Smooth muscle cell of the brain vasculature (primary cell): ENCODE results near the gene FAM184A.

Experiments used
- DNase-seq: peaks from one replicate; pipeline ENCODE4 v3.0.0-alpha.2; 2012; ENCODE audit warnings: low read depth, low spot score

Gene FAM184A

DNA sequence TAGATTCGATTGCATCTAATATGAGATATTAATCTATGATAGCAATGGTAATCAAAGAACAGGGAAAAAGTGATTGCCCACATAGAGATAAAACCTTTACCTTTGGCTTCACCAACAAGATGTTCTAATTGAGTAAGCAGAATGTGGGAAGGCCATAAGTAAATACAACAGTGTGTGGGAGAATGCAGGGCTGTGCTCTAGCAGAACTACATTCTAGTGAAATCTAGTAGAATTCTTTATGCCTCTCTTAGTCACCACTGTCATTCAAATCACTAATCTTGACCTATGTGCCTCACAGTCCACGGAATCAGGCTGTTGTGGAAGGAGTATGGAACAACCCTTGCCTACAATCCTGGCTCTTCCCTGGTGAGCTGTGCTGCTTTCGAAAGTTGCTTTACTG lies 113.1 kb downstream of the FAM184A start:
- no peak for DNase-seq

- no peak for DNase-seq
These were observed 115.5 kb downstream of the FAM184A start for GRCh38 chr6:118963003-118963402.

- DNase-seq: no peak
These were observed 118.6 kb downstream of the FAM184A start for GRCh38 chr6:118959903-118960302.

DNA sequence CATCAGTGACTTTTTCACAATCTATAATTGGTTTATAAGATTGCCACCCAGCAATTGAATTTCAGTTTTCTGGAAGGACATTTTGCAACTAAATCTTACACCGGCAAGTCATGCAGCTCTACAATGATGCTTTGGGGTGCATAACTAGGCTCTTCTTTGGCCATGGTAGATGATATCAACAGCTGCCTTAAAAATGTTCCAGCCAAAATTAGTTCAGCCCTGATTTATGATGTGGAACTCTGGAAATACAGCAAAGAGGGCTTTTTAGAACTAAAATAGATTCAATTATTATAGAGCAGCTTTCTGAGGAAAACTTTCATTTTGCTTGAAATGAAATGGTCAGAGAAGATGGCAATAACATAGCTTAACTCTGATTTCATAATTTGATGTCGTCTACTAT lies 125.1 kb downstream of the FAM184A start:
- no peak for DNase-seq

DNA sequence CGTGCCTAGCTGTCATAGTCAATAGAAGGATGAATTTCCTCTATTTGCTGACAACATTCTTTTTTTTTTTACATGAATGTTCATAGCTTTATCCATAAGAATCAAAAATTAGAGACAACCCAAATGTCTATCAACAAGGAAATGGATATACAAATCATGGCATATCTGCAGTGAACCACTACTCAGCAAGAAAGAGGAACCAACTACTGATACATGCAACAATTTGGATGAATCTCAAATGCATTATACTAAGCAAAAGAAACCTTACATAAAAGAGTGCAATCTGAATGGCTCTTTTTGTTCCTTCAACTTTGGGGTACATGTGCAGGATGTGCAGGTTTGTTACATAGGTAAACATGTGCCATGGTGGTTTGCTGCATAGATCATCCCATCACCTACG lies 125.8 kb downstream of the FAM184A start:
- no peak for DNase-seq

DNA sequence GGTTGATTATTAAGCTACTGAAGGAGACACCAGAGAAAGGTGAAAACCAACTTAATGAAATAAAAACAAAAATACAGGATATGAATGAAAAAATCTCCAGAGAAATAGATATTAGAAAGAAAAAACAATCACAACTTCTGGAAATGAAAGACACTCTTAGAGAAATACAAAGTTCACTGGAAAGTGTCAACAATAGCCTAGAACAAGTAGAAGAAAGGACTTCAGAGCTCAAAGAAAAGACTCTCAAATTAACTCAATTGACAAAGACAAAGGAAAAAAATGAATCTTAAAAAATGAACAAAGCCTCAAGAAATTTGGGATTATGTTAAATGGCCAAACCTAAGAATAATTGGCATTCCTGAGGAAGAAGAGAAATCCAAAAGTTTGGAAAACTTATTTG lies 133.2 kb downstream of the FAM184A start:
- DNase-seq: no peak

- DNase-seq: no peak
These were observed 137.7 kb downstream of the FAM184A start for GRCh38 chr6:118940770-118941169.

- no peak for DNase-seq
These were observed 138.8 kb downstream of the FAM184A start for GRCh38 chr6:118939683-118940082.

GRCh38 chr6:118935978-118936703 lies 142.3 kb downstream of the FAM184A start:
- DNase-seq: no peak

- DNase-seq: no peak
These were observed 143.2 kb downstream of the FAM184A start for GRCh38 chr6:118935331-118935668.

DNA sequence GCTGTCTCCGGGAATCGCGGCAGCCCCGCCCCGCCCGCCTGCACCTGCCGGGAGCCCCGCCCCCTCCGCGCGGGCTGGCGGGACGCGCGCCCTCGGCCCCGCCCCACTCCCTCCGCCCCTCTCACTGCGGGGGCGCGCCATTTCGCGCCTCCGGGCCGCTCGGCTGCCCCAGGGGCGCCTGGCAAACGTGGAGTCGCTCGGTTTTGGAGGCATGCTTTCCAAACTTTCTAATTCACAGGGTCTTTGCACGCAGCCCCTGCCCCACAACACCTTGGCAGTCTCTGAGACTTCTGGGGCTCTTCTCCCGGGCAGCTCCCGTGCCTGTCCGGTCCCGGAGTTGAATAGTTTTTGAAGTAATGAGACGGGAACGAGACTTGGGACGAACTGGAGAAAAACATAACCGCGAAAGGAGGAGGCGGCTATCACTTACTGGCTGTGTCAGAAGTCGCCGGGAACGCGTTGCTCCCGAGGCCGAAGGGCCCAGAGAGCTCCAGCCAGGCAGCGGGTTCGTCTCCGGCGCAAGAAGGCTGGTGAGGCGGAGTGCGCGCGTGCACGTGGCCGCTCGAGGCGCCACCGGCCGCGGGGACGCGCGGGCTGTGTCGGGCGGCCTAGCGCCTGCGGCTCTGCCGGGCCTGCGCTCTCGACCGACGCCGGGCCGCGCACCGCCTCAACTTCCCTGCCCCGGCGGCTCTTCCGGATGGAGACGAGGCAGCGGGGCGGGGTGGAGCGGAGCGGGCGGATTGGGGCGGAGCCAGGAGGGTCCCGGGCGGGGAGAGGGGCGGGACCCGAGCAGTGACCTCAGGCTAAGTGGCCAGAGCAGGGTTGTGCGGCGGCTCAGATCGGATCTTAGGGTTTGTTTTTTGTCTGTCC lies 143.8 kb downstream of the FAM184A start, which contains the start of gene MCM9:
Gene MCM9, minus strand, starts transcription at position 699 of the 870 bp plus-strand sequence. CDS start 3,436 bp downstream, outside the sequence.
- DNase-seq: peak; percentile 49

- no peak for DNase-seq
These were observed 144.5 kb downstream of the FAM184A start for GRCh38 chr6:118933855-118934460.

GRCh38 chr6:118932421-118932820 lies 146.0 kb downstream of the FAM184A start:
- DNase-seq: no peak

DNA sequence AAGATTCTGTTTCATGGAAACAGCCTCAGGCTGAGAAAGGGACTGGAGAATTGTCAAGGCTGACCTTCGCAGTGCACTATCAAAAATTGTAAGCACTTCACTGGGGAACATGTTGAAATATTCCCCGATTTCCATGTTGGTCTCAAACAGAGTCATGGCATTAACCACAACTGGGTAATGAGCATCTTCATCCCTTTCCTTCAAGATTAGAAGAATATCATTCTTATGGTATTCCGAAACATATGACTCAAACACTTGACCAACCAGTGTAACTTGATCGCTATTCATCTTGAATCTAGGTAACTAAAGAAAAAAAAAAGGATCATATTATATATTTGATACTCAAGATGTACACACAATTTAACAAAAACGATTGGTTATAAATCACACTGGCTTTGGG lies 147.0 kb downstream of the FAM184A start:
- no peak for DNase-seq

GRCh38 chr6:118930680-118931079 lies 147.8 kb downstream of the FAM184A start:
- no peak for DNase-seq

DNA sequence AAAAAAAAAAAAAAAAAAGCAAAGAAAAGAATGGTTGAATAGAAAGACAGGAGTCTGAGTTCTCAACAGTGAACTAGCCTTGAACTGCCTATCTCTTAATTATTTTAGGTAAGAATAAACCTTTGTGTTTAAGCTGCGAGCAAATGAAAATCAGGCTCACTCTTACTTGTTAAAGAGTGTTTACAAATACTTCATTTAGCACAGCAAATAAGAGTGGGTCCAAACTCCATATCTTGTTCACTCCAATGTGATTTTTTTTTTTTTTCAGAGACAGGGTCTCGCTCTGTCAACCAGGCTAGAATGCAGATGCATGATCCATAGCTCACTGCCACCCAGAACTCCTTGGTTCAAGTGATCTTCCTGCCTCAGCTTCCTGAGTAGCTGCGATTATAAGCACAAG lies 155.4 kb downstream of the FAM184A start:
- DNase-seq: no peak

DNA sequence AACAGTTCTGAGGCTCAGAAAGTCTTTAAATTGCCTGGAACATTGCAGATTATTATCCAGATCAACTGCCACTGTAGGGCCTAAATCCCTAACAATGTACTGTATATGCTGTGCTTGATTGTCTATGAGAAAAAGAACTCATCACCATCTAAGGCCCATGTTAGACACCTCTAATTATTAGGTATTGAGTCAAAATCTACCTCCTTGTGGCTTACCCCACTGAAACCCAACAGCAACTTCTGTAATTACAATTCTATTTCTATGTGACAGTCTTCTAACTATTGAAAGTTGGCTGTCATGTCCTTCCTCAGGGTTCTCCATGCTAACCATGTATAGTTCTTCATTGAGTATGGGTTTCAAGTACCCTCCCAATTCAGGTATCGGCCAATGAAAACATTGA lies 157.4 kb downstream of the FAM184A start:
- no peak for DNase-seq

DNA sequence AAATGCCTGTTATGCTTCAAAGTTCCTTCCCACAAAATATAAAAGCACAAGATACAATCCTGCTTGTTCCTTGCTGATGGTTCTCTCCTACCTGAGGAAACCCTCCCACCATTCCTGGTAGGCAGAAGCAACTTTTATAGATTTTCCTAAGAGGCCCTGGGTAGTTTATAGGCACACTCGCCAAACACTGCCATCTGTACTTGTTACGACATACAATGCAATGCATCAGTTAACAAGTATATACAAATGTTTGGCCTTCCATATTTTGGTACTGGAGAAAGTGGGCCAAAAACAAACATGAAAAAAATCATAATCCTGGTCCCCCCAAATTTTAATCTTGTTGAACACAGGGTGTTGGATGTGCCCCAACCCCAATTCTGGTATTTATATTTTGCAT lies 160.1 kb downstream of the FAM184A start:
- no peak for DNase-seq

GRCh38 chr6:118917546-118918328 lies 160.7 kb downstream of the FAM184A start:
- no peak for DNase-seq

DNA sequence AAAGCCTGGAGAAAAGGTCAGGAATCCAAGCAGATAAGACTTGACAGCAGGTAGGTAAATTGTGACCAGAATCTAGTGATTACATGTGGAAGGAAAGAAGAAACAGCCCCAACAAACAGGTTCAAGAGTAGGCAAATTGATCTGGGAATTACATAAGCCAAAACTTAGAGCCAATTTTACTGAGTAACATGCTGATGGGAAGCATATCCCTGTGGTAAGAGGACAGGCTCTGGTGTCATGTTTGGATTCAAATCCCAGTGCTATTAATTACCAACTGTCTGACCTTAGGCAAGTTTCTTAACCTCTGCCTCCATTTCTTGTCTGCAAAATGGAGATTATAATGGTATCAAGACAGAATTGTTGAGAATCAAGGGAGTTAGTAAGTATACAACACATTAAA lies 163.9 kb downstream of the FAM184A start:
- DNase-seq: no peak

GRCh38 chr6:118913161-118913560 lies 165.3 kb downstream of the FAM184A start:
- no peak for DNase-seq

GRCh38 chr6:118912646-118913045 lies 165.8 kb downstream of the FAM184A start:
- DNase-seq: no peak
